ENCODE results near the gene GPATCH2.

The GPATCH2 gene

DNA sequence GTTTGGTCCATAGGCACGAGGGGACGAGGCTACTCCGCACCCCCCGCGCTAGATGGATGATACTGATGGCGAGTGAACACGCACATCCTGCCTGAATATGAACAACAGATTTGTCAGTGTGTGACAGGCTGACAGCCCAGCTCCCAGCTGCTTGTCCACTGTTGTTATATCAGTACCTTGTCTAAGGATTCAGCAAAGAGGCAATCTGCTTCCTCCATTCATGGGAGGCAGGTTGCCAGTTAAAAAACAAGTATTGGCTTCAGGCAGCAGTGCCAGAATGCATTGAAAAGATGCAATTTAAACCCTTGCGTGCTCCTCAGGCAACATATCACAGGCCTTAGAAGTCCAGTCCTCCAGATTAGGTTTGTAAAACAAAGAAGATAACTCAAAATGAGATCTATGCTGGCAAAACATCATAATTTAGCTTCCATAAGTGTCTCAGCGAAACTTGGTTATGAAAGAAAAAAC, 223.3 kb downstream of the GPATCH2 start:
- Histone ChIP-seq H4K20me1 (ENCODE audit: insufficient read depth) (no peaks in the 10 kb centered on the region), H3K27me3 (ENCODE audit: insufficient read depth, low read depth) (no peaks in the 10 kb centered on the region), H3K79me2 (ENCODE audit: insufficient read depth, low read depth) (no peaks in the 10 kb centered on the region), H3K27ac (no peak overlapping the region), H3K9ac (no peak overlapping the region), H2AFZ (ENCODE audit: low read depth) (no peak overlapping the region), H3K4me2 (no peak overlapping the region), H3K36me3 (ENCODE audit: insufficient read depth) (no peaks in the 10 kb centered on the region), H3K4me3 (IDR thresholded peaks at IDR 0.05; ENCODE audit: insufficient read depth, low read depth, low read length) (no peak overlapping the region), H3K4me1 (ENCODE audit: low read depth, poor library complexity, severe bottlenecking) (no peaks in the 10 kb centered on the region)
- TF ChIP-seq, protein P1, sequence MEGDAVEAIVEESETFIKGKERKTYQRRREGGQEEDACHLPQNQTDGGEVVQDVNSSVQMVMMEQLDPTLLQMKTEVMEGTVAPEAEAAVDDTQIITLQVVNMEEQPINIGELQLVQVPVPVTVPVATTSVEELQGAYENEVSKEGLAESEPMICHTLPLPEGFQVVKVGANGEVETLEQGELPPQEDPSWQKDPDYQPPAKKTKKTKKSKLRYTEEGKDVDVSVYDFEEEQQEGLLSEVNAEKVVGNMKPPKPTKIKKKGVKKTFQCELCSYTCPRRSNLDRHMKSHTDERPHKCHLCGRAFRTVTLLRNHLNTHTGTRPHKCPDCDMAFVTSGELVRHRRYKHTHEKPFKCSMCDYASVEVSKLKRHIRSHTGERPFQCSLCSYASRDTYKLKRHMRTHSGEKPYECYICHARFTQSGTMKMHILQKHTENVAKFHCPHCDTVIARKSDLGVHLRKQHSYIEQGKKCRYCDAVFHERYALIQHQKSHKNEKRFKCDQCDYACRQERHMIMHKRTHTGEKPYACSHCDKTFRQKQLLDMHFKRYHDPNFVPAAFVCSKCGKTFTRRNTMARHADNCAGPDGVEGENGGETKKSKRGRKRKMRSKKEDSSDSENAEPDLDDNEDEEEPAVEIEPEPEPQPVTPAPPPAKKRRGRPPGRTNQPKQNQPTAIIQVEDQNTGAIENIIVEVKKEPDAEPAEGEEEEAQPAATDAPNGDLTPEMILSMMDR (conservative IDR thresholded peaks at IDR 0.05; ENCODE audit: low read depth, low read length) = no peak

DNA sequence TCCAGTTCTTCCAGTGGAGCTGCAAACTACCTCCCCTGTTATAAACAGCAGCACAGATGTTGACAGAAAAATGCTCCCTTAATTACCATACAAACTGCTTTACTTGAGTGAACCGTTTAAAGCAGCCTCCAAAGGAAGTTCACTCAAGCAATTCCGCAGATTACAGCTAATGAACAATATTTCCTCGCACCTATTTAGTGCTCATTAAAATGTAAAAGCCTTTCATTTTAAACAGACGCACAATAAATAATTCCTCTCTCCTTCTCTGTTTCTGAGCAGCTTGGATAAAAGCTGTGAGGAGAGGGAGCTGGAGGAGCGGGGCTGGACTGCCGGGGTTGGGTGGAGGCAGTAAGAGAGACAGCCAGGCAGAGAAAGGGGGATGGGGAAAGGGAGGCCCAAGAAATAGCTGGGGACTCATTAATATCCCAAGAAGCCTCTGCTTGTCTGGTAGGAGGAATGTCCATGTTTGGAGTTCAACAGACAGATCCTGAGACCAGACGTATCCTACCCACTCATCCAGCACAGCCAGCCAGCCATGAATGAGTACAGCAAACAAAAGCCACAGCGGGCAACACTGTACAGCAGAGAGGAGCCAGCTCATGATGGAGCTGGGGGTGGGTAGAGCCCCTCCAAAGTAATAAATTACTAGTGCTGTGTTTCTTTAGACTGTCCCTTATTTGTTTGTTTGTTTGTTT, 227.7 kb downstream of the GPATCH2 start:
- Histone ChIP-seq H3K27ac (no peak overlapping the region), H3K27me3 (ENCODE audit: insufficient read depth, low read depth) (no peaks in the 10 kb centered on the region), H3K79me2 (ENCODE audit: insufficient read depth, low read depth) (no peaks in the 10 kb centered on the region), H2AFZ (ENCODE audit: low read depth) (no peak overlapping the region), H4K20me1 (ENCODE audit: insufficient read depth) (no peaks in the 10 kb centered on the region), H3K4me3 (IDR thresholded peaks at IDR 0.05; ENCODE audit: insufficient read depth, low read depth, low read length) (no peak overlapping the region), H3K4me1 (ENCODE audit: low read depth, poor library complexity, severe bottlenecking) (no peaks in the 10 kb centered on the region), H3K36me3 (ENCODE audit: insufficient read depth) (no peaks in the 10 kb centered on the region), H3K9ac (no peak overlapping the region), H3K4me2 (no peak overlapping the region)
- TF ChIP-seq, protein P1 (conservative IDR thresholded peaks at IDR 0.05; ENCODE audit: low read depth, low read length) = no peak

DNA sequence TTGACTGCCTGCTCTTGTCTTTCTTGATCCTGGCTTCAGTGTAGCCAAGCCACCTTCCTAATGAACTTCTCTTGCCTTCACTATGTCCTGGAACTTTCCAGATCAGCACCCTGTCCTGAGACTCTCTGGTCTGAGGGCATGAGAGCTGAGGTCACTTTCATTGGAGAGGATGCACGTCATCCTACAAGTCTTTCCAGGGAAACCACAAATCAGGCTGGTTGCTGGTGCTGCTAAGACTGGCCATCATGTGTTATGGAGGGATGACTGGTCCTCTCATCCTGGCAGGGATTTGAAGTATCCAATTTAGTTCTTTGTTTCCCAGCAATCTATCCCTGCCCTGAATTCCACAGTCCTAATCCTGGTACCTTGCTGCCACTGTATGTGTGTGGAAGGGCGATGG, 228.6 kb downstream of the GPATCH2 start:
- H3K79me2 ChIP-seq (ENCODE audit: insufficient read depth, low read depth) = no peaks in the 10 kb centered on the region

DNA sequence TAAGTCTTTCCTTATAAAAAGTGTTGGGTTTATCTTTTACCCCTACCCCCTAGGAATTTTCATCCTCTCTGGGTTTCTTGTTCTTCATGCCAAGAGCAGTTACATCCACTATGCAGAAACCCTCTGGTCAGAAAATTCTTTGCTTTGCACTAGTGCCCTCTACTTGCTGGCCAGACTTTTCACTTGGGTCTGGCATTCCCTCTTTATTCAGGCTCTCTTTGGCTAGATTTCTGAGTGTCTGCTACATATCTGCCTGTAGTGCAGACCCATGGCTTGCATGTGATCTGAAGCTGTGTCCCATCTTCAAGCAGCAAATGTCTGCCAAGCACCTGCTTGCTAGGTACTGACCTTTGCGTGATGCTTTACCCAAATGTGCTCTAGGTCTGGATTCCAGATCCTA, 237.0 kb downstream of the GPATCH2 start:
- TF ChIP-seq, protein P1 (conservative IDR thresholded peaks at IDR 0.05; ENCODE audit: low read depth, low read length) = no peak
- Histone ChIP-seq H3K36me3 (ENCODE audit: insufficient read depth) (no peaks in the 10 kb centered on the region), H3K4me3 (IDR thresholded peaks at IDR 0.05; ENCODE audit: insufficient read depth, low read depth, low read length) (no peak overlapping the region), H4K20me1 (ENCODE audit: insufficient read depth) (no peaks in the 10 kb centered on the region), H3K79me2 (ENCODE audit: insufficient read depth, low read depth) (no peaks in the 10 kb centered on the region), H3K27ac (no peak overlapping the region), H3K4me1 (ENCODE audit: low read depth, poor library complexity, severe bottlenecking) (no peaks in the 10 kb centered on the region), H3K4me2 (no peak overlapping the region), H3K27me3 (ENCODE audit: insufficient read depth, low read depth) (no peaks in the 10 kb centered on the region), H2AFZ (ENCODE audit: low read depth) (no peak overlapping the region), H3K9ac (no peak overlapping the region)

More for the DNA sequence above, 228.6 kb downstream of the GPATCH2 start:
- Histone ChIP-seq H3K9ac (no peak overlapping the region), H2AFZ (ENCODE audit: low read depth) (no peak overlapping the region), H3K27me3 (ENCODE audit: insufficient read depth, low read depth) (no peaks in the 10 kb centered on the region), H3K4me2 (no peak overlapping the region), H3K36me3 (ENCODE audit: insufficient read depth) (no peaks in the 10 kb centered on the region), H3K4me3 (IDR thresholded peaks at IDR 0.05; ENCODE audit: insufficient read depth, low read depth, low read length) (no peak overlapping the region), H4K20me1 (ENCODE audit: insufficient read depth) (no peaks in the 10 kb centered on the region), H3K27ac (no peak overlapping the region), H3K4me1 (ENCODE audit: low read depth, poor library complexity, severe bottlenecking) (no peaks in the 10 kb centered on the region)
- TF ChIP-seq, protein P1 (conservative IDR thresholded peaks at IDR 0.05; ENCODE audit: low read depth, low read length) = no peak

All from KMS-11 (cell line).